KMS-11 (cell line): Measurements from ENCODE around the gene EBF4.

Experiments
- H2AFZ ChIP-seq: fragments of 200-600 bp; sonication (generic); 2 replicates; pipeline ENCODE4 v1.6.1; 2016; ENCODE audit warnings: antibody characterized with exemption, mixed run types, low read depth
- H3K27ac ChIP-seq: fragments of 200-600 bp; sonication (generic); 2 replicates; pipeline ENCODE4 v1.6.1; 2016; ENCODE audit warnings: mild to moderate bottlenecking, mixed run types
- H3K27me3 ChIP-seq: fragments of 200-600 bp; sonication (generic); 2 replicates; pipeline ENCODE4 v1.6.1; 2017; ENCODE audit warnings: mild to moderate bottlenecking, low read depth, mixed run types, moderate library complexity; ENCODE audit not compliant: insufficient read depth
- H3K36me3 ChIP-seq: fragments of 200-600 bp; sonication (generic); 2 replicates; pipeline ENCODE4 v1.6.1; 2017; ENCODE audit warnings: mild to moderate bottlenecking, mixed run types; ENCODE audit not compliant: insufficient read depth
- H3K4me1 ChIP-seq: fragments of 200-600 bp; sonication (generic); 2 replicates; pipeline ENCODE4 v1.6.1; 2016; ENCODE audit warnings: mild to moderate bottlenecking, low read depth, mixed run types; ENCODE audit not compliant: poor library complexity, severe bottlenecking
- H3K4me2 ChIP-seq: fragments of 200-600 bp; sonication (generic); 2 replicates; pipeline ENCODE4 v1.7.0; 2016; ENCODE audit warnings: mild to moderate bottlenecking, mixed run types
- H3K4me3 ChIP-seq: fragments of 200-600 bp; sonication (generic); IDR thresholded peaks from 2 replicates; pipeline ENCODE4 v1.6.1; 2017; ENCODE audit warnings: low read depth, low read length, mixed read lengths; ENCODE audit not compliant: insufficient read depth
- H3K79me2 ChIP-seq: fragments of 200-600 bp; sonication (generic); 2 replicates; pipeline ENCODE4 v1.6.1; 2016; ENCODE audit warnings: low read depth, mixed run types; ENCODE audit not compliant: insufficient read depth
- H3K9ac ChIP-seq: fragments of 200-600 bp; sonication (generic); 2 replicates; pipeline ENCODE4 v1.6.1; 2016; ENCODE audit warnings: mild to moderate bottlenecking, mixed run types
- H4K20me1 ChIP-seq: fragments of 200-600 bp; sonication (generic); 2 replicates; pipeline ENCODE4 v1.6.1; 2016; ENCODE audit warnings: mild to moderate bottlenecking, mixed run types; ENCODE audit not compliant: insufficient read depth
- CTCF ChIP-seq: fragments of 200-600 bp; sonication (generic); conservative IDR thresholded peaks from 2 replicates; pipeline ENCODE4 v1.6.1; 2017; ENCODE audit warnings: low read depth, mild to moderate bottlenecking, antibody characterized with exemption, low read length, moderate library complexity, mixed read lengths

The EBF4 gene

DNA sequence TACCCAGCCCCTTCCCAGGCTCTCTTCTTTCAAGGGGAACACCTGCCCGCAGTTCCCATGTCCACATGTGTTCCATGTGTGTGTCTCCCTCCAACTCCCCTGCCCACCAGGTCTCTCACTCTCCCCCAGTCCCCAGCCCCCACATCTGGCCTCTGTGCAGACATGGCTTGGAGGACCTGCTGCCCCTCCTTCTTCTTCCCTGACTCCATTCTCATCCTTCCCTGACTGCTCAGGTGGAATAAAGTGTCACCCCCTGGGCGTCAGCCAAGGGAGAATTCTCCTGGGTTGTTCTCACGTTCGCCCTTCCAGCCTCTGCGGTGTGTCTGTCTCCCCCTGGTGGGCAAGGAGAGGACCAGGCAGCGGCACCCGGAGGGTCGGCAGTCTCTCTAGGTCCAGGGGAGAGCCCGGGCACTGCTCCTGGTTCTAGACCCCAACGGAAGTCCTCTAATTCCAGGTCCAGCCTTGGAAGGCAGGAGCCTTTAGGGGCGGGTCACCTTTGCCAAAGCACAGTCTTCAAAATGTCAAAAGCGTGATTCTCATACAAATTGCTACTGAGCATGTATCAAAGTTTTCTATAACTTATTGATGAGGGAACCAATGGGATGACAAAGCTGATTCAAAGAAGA, 50.5 kb downstream of the EBF4 start:
- Histone ChIP-seq H3K9ac (no peak overlapping the region), H3K79me2 (no peaks in the 10 kb centered on the region), H3K27ac (no peak overlapping the region), H2AFZ (no peak overlapping the region), H3K27me3 (no peaks in the 10 kb centered on the region), H3K4me3 (no peak overlapping the region), H3K36me3 (no peaks in the 10 kb centered on the region), H3K4me2 (no peak overlapping the region), H4K20me1 (no peaks in the 10 kb centered on the region), H3K4me1 (no peaks in the 10 kb centered on the region)
- TF ChIP-seq CTCF, result peak; percentile 58

DNA sequence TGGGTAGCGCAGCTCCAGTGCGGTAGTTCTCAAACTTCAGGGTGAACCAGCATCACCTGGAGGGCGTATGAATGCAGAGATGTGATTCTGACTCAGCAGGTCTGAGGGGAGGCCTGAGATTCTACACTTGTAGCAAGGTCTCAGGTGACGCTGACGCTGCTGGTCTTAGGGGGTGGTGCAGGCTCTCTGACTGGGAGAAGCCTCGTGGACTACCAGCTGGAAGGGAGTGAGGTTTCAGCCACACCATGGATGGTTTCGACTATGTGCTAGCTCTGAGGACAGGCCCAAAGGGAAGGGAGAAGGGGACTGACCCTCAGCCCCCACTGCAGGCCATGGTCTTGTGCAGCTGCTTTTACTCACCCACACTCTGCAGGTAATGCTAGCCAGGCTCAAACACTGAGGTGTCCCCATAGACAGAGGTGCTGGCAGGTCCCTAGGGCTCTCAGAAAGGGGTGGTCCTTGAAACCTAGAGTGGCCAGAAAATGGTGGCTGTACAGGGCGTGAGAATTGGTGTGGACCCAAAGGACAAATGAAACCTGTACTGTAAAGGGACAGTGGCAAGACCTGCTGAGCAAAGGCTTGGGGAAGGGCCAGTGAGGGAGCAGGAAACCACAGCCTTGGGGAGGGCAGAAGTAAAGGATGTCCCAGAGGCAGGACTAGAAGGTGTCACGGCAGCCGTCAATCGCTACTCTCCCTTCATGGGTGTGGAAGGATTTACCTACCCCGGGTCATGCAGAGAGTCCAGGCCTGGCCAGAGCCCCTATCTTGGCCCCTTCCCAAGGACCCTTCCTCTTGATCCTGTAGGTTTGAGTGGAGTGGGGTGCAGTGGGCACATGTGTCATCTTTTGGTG, 52.7 kb downstream of the EBF4 start:
- H3K27me3 ChIP-seq, result no peaks in the 10 kb centered on the region
- no peak overlapping the region for H3K9ac ChIP-seq
- no peaks in the 10 kb centered on the region for H3K4me1 ChIP-seq
- H3K27ac ChIP-seq, result no peak overlapping the region
- H3K4me3 ChIP-seq, result no peak overlapping the region
- H3K79me2 ChIP-seq, result no peaks in the 10 kb centered on the region
- no peak overlapping the region for H3K4me2 ChIP-seq
- no peaks in the 10 kb centered on the region for H3K36me3 ChIP-seq
- no peak for TF ChIP-seq CTCF
- H4K20me1 ChIP-seq, result no peaks in the 10 kb centered on the region
- no peak overlapping the region for H2AFZ ChIP-seq

GRCh38 chr20:2745936-2746635, 53.5 kb downstream of the EBF4 start:
- Histone ChIP-seq H3K4me1 (no peaks in the 10 kb centered on the region), H3K36me3 (no peaks in the 10 kb centered on the region), H4K20me1 (no peaks in the 10 kb centered on the region), H3K27me3 (no peaks in the 10 kb centered on the region), H3K4me2 (no peak overlapping the region), H3K9ac (no peak overlapping the region), H3K79me2 (no peaks in the 10 kb centered on the region), H2AFZ (no peak overlapping the region), H3K27ac (no peak overlapping the region), H3K4me3 (no peak overlapping the region)
- TF ChIP-seq CTCF, result no peak

GRCh38 chr20:2746636-2747265, 54.2 kb downstream of the EBF4 start:
- no peaks in the 10 kb centered on the region for H3K79me2 ChIP-seq
- H3K4me3 ChIP-seq, result no peak overlapping the region
- H4K20me1 ChIP-seq, result no peaks in the 10 kb centered on the region
- H3K36me3 ChIP-seq, result no peaks in the 10 kb centered on the region
- no peak overlapping the region for H2AFZ ChIP-seq
- H3K4me2 ChIP-seq, result no peak overlapping the region
- no peaks in the 10 kb centered on the region for H3K27me3 ChIP-seq
- H3K4me1 ChIP-seq, result no peaks in the 10 kb centered on the region
- TF ChIP-seq CTCF, result no peak
- no peak overlapping the region for H3K9ac ChIP-seq
- no peak overlapping the region for H3K27ac ChIP-seq
